HG03558 (cell line): ENCODE measurements around the gene CIPC.

Experiments
- ATAC-seq: cut with Tn5 transposase; IDR thresholded peaks from one replicate; pipeline ENCODE4 v1.9.1; 2021; ENCODE audit warnings: moderate number of reproducible peaks; ENCODE audit not compliant: unreplicated experiment; ENCODE audit errors: extremely low read depth

CIPC gene, protein sequence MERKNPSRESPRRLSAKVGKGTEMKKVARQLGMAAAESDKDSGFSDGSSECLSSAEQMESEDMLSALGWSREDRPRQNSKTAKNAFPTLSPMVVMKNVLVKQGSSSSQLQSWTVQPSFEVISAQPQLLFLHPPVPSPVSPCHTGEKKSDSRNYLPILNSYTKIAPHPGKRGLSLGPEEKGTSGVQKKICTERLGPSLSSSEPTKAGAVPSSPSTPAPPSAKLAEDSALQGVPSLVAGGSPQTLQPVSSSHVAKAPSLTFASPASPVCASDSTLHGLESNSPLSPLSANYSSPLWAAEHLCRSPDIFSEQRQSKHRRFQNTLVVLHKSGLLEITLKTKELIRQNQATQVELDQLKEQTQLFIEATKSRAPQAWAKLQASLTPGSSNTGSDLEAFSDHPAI

DNA sequence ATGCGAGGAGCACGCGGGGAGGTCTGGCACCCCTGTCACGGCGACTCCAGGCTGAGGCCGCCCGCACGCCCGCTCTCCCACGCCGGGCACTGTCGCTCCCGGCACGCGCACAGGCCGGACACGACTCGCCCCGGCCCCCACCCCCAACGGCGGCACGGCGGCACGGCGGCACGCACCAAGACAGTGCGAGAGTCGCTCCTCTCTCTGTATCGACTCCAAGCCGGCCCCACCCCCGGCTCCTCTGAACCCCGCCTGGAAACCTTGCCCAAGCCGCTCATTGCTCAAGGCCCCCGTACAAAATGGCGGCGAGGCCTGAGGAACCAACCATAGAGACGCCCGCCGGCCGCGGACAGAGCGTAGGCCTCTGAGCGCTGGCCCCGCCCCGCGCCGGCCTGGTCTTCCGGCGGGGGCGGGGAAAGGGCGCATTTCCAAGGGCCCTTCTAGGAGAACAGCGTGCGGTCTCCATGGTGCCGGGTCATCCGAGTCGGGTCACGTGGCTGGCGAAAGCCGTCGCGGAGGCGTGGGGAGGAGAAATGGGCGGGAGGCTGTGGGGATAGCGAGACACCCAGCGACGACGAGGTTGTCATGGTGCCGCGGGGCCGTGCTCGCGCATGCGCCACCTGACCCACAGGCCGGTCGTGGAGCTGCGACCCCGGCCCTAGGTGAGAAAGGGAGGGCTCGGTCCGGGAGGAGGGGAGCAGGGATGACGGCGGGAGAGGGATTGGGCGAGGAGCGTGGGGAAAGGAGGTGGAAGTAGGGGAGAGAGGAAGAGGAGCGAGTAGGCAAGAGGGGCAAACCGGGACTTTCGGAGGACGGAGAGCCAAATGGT lies at the start of gene CIPC:
CIPC (plus strand) TSS at position 559 of the 829 bp plus-strand sequence. CDS start 7,451 bp downstream, outside the sequence.
- ATAC-seq = peak; percentile 79

DNA sequence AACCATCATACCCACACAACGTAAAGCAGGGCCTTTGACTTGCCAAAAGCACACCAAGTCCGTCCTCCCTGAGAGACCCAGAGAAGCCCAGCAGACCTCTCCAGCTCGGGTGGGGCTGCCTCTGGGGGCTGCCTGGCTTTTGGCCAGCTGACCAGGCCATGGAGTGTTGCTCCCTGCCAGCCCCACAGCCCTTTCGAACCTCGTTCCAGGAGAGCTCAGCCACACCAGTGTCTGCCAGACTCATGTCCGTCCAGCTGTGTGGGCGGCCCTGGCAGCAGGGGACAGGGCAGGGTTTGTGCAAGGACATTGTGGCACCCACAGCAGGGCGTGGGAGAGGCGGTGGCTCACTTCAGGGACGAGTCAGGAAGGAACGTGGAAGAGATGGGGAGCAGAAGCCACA lies 46.9 kb upstream of the CIPC start:
- ATAC-seq = no peak

DNA sequence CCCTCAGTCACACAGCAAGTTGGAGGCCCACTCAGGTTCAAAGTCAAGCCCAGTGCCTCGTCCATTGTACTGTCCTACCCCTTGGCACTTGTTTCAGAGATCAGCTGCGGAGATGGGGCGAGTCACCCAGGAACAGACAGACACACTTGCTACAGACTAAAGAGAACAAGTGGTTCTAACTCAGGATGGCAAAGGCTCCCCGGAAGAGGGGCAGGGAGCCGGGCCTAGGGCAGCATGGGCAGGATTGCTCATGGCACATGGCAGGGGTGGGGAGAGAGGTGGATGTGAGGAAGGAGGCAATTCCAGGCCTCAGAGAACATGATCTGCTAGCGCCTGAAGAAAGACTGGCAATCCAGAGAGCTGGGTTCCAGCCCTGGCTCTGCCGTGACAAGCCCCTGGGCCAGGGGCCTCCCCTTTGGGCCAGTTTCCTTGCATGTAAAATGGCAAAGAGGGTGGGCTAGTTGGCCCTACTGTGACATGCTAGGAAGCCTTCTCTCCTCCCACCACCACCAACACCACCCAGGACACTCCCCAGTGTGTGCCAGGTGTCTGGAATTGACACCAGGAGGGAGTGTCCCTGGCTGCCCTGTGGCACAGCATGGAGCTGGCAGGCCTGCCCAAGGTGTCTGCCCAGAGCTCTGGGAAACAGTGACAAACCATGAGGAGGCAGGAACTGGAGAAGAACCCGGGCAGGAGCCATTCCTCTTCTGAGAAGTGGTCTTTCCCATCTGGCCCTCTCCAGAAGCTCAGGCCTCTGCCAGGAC lies 45.6 kb upstream of the CIPC start:
- ATAC-seq = no peak

DNA sequence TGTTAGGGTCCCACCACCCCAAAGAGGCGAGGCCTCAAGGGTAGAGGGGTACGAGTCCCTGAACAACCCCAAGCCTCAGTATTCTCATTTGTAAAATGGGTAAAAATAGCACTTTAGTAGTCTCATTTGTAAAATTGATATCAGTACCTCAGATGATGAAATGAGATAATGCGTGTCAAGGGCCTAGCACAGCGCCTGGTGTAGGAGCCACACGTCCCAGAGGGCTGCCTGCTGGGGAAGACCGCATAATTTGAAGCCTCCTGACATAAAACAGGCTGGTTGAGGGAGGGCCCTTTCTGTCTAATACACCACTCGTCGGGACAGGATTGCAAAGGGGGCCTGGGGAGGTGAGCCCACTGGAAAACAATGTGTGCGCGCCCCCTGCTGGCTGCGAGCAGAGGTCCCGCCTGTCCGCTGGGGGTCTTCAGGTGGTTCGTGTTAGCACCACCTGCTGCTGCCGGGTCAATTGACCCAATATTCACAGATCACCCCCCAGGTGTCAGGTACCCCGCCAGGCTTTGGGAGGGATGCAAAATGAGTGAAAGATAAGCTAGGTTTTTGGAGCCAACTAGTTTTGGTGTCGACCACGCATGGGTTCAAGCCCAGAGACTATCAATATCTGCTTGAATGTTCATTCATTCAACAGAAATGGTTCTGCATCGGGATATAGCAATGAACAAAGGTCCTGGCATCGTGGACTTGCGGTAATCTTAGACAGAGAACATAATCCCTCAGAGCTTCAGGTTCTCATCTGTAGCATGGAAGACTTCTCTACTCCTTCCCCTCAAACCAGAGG lies 44.8 kb upstream of the CIPC start:
- no peak for ATAC-seq

DNA sequence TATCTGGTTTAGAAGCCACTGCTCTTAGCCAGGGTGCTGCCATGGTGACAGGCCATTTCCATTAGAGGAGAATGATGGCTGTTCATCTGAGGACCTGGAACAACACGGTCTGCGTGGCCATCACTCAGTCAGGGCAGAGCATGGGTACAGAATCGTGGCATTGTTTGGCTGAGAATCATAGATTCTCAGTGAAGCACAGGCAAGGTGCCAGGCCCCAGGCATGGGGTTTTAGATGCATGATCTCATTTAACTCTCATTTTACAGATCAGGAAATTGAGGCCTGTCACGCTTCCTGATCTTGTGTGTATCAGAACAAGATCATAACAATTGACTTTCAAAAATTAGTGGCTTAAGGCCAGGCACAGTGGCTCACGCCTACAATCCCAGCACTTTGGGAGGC lies 42.8 kb upstream of the CIPC start:
- no peak for ATAC-seq

DNA sequence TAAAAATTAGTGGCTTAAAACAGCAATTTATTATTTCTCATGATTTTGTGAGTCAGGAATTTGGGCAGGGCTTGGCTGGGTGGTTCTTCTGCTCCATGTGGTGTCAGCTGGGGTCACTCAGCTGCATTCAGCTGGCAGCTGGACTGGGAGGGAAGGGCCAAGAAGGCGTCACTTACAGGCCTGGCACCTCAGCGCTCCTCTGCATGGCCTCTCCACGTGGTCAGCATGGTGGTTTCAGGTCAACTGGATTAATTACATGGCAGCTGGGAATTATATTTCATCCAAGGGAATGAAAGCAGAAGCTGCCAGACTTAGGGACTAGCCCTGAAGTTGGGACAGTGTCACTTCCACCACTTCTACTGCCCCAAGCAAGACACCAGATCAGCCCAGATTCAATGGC lies 42.1 kb upstream of the CIPC start:
- ATAC-seq = no peak

DNA sequence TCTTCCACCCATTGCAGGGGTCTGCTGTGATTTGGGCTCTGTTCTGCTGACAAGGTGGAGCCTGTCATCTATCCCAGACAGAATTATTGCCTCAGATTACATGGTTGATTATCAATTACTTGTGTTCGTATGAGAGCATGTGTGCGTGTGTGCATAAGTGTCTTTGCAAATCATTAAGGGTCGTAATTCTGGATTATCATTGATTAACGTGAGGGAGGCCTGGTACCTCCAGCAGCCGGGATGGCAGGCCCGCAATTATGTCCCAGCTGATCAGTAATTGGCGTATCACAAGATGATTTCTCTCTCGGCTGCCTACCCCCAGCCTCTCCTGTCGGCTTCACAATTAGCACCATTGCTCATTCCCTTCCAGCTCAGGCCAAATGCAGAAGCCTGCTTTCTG lies 39.9 kb upstream of the CIPC start:
- no peak for ATAC-seq

DNA sequence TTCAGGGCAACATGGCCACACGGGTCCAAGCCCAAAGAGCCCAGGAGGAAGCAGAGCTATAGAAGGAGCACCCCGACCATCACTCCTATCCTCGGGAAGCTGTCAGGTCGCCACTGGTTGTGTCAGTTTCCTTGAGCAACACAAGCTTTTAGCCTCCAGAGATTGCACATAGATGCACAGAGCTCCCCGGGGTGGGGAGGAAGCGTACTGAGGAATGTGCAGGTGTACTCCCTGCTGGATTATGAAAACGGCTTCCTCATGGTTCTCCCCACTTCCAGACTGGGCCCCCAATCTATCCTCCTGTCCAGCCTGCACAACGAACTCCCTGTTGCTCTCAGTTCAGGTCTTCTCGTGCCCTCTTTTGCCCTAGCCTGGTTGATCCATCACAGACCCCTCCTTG lies 39.3 kb upstream of the CIPC start:
- no peak for ATAC-seq

DNA sequence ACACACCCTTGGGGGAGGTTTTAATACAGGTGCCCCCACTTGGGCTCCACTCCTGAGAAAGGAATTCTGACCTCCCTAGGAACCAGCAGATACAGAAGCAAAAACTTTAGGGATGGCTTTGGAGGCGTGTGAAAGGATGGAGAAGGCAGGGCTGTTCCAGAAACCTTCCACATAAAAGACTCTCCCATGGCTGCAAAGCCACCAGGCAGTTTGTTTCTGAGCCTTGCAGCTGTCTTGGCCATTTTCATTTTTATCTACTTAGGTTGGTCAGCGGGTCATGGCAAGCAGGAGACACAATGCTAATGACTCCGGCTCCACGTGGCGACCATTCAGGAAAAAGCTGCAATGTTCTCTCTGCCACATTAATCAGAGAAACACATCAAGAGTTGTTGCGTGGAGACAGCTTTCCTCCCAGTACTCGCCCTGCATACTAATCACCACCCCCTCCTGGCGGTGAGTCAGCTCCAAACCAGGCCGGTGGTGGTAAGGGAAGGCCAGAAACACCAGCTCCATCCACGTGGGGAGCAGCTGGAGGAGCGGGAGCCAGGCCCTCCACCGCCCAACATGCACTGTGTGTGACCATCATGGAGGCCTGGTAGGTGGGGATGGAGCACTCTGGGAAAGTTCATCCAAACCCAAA lies 38.7 kb upstream of the CIPC start:
- ATAC-seq = no peak

DNA sequence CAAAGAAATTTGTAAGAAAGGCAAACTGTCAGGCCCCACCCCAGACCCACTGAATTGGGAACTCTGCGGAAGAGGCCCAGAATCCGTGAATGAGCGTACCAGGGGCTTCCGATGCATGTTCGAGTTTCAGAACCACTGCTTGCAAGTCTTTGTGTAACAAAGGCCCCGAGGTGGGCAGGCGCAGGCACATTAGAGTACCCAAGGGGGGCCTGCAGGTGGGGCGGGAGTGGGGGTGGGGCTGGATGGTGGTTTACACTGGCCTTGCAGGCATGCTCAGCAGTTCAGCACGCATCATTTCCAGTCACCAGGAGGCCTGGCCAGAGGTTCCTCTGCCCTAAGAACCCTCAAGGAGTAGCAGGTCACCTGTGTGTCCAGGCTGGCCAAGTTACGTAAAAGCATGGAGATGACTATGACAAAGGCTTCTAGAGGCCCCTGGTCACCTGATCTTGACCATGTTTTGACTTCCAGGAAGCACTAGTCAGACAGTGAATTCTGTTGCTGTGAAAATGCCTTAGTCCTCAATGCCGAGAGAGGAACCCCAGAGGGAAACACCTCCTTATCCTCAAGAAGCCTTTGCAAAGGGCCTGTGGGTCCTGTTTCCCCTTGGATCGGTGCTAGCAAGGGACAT lies 36.3 kb upstream of the CIPC start:
- ATAC-seq = no peak

DNA sequence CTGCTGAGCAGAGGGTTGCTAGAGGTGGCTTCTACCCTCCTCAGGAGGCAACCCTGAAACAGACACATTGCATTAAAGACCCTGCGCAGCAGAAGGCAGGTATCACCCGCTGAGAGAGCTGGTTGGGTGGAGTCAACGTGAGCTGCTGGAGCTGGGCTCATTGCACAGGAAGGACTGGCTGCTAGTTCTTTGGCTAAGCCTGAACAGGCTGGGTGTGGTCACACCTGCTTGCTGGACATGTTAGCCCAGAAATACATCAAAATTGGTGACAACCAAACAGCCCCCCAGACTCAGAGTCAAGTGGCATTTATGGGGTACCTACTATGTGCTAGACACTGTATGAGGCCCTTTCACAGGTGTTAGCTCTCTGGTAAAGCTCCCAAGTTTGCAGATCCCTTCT lies 35.8 kb upstream of the CIPC start:
- no peak for ATAC-seq

DNA sequence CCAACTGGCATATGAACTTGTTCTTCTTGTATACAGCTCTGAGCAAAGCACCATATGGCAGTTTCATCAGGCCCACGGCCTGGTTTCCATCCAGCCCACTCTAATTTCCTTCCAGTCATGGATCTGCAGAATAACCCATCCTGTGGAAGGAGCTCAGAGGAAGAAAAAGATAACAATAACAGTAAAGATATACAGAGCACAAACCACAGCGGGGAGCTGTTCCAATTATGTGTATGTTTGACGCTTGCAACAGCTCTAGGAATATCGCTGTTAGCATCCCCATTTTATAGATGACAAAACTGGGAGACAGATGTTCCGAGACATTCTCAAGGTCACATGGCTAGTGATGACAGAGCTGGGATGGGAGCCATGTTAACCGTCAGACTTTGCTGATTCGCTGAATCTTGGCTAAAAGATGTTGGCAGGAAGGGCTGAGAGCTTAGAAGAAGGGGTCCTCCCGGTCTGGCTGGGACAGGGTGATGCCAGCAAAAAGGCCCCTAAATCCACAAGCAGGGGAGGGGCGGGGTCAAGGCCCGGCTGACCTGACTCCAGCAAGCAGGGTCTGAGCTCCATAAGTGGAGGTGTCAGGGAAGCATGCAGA lies 34.4 kb upstream of the CIPC start:
- ATAC-seq = no peak

DNA sequence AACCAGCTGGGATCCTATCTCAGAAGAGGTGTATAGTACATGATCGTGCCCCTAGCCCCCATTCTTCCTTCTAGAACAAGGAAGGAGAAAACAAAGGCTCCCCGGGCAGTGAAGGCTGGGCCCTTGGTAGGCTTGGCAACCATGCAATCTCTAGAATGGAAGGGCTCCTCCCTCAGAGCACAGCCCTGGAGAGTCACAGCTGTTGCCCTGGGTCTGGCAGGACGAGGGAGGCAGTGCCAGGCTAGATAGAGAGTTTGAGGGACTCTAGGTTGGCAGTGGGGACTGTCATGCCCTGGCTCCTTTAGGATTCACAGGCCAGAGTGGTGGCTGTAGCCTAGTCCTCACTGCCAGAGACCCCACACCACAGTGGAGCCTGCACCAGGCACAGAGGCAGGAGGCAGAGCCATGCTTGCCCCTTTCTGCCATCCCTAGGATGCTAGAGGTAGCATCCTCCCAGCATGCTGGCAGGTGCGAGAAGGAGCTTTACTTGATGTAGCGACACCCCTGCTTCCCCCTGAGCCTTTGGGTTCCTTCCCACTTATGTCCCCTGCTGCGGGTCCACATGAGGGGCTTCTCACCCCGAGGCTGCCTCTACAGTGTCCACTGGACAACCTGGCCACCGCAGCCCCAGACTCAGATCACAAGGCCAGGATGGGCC lies 33.4 kb upstream of the CIPC start:
- ATAC-seq = no peak

DNA sequence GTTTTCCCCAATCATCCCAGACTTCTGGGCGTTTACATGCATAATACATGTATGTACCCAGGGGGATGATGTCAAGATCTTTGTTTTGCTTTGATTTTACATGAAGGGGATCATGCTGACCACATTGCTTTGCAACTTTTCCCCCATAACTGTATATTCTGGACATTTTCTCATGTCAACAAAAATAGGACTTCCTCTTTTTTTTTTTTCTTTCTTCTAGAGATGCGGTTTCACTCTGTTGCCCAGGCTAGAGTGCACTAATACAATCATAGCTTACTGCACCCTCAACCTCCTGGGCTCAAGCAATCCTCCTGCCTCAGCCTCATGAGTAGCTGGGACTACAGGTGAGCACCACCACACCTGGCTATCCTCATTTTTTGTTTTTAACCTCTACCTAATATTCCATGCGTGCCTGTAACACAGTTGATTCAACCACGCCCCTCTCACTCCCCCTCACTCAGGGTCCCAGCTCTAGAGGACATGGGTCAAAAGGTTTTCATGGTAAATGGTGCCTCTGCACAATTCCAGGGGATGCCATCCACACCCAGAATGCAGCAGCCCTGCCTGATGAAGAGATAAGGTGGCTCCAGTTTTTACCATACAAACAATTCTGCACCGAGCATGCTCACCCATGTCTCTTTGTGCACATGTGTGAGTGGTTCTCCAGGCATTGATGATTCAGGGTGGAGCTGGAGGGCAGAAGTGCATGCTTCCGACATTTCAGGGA lies 32.0 kb upstream of the CIPC start:
- no peak for ATAC-seq

DNA sequence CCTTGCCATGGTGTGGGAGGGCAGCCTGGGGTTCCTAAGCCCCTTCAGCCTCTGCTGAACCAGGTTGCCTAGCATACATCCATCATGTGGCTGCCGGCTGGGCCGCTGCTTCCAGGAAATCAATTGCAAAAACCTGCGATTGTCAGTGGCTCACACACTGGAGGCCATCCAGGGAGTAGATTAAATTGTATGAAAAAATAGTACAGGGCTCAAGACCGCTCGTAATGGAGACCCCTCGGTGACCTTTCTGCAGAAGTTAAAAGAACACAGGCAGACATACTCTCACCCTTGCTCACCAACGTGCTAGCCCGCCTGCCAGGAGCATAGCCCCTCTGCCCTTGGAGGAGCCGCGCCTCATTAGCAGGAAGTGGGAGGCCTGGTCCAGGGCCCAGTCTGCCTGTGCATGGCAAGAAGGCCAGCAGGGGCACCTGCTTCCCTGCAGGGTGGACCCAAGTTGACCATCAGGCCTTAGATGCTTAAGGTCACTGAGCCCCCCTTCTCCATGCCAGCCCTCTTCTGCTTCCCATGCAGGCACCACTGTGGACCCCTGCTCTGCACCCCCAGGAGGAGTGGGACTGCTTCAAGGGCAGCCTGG lies 31.4 kb upstream of the CIPC start:
- ATAC-seq = no peak

DNA sequence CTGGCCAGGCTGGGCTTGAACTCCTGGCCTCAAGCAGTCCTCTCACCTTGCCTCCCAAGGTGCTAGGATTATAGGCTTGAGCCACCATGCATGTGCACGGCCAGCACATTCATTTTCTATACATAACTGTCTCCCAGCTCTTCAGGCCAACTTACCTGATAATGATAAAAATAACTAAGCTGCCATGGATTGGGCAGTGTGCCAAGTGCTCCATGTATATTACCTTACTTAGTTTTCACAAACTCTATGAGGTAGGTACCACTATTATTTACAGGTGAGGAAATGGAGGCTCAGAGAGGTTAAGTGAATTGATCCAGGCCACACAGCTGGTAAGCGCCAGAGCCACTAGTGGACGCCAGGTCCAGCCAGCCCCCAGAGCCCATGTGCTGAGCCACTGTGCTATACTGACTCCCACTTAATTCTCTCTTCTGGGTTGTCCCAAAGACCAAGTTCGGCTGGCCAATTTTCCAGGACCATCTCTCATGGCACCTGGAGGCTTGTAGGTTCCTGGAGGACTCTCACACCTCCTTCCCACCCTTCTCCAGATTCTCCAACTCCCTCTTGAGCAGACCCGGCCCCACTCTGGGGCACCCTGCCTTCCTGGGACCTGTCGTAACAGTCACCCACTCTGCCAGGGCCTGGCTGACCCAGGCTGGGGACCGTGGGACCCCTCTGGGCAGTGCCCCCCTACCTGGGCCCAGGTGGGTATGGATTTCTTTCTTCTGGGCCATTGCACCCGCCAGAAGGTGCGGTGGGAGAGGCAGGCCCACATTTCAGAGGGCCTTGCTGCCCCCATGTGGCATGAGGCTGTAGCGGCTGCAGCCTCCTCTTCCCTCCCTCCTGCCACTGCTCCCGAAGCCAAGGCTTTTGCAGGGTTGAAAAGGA lies 30.2 kb upstream of the CIPC start:
- peak; percentile 59 for ATAC-seq
